Type B pancreatic cell (in vitro differentiated cells): ENCODE data around the gene GKN2. TPM values are rescaled to one million over a fixed set of nuclear protein-coding genes. Genes with fewer than 3 reads are reported as not detected.

Source experiments
- DNase-seq: peaks from one replicate; pipeline ENCODE4 v3.0.0; 2021; ENCODE audit warnings: mixed read lengths; ENCODE audit not compliant: unreplicated experiment; ENCODE audit errors: extremely low spot score
- H3K27ac Mint-ChIP-seq: 2 replicates; pipeline ENCODE4 v1.8.0; 2021; ENCODE audit warnings: mild to moderate bottlenecking, mixed read lengths
- H3K27me3 Mint-ChIP-seq: 2 replicates; pipeline ENCODE4 v1.8.0; 2021; ENCODE audit warnings: mixed read lengths
- H3K36me3 Mint-ChIP-seq: 2 replicates; pipeline ENCODE4 v1.8.0; 2021; ENCODE audit warnings: mixed read lengths
- H3K4me1 Mint-ChIP-seq: one replicate; pipeline ENCODE4 v1.8.0; 2021; ENCODE audit warnings: mixed read lengths; ENCODE audit not compliant: unreplicated experiment
- H3K4me3 Mint-ChIP-seq: 2 replicates; pipeline ENCODE4 v1.8.0; 2021; ENCODE audit warnings: mild to moderate bottlenecking, mixed read lengths
- H3K9me3 Mint-ChIP-seq: 2 replicates; pipeline ENCODE4 v1.8.0; 2021; ENCODE audit warnings: mixed read lengths
- total RNA-seq: library from RNA; stranded (reverse); gene quantifications from 2 replicates; pipeline ENCODE4 v1.2.1, GENCODE V29; 2021; ENCODE audit warnings: low replicate concordance
- TF ChIP-seq, protein P1 (sequence below): fragments of 200-600 bp; sonication (generic); conservative IDR thresholded peaks from 2 replicates; pipeline ENCODE4 v1.5.0; 2021; ENCODE audit warnings: antibody characterized with exemption, mild to moderate bottlenecking

The GKN2 gene
- total RNA-seq, 1 donor from 2014 or later: 0.92 TPM

GRCh38 chr2:68943581-68944568 is 8.8 kb downstream of the GKN2 start:
- Mint-ChIP-seq H3K4me3 (no peak overlapping the region), H3K27ac (peak overlapping the region; percentile 14), H3K4me1 (peaks cover 5% of the 10 kb centered on the region), H3K9me3 (no peaks in the 10 kb centered on the region), H3K36me3 (peaks cover 4% of the 10 kb centered on the region), H3K27me3 (peaks cover 26% of the 10 kb centered on the region)
- TF ChIP-seq, protein P1, sequence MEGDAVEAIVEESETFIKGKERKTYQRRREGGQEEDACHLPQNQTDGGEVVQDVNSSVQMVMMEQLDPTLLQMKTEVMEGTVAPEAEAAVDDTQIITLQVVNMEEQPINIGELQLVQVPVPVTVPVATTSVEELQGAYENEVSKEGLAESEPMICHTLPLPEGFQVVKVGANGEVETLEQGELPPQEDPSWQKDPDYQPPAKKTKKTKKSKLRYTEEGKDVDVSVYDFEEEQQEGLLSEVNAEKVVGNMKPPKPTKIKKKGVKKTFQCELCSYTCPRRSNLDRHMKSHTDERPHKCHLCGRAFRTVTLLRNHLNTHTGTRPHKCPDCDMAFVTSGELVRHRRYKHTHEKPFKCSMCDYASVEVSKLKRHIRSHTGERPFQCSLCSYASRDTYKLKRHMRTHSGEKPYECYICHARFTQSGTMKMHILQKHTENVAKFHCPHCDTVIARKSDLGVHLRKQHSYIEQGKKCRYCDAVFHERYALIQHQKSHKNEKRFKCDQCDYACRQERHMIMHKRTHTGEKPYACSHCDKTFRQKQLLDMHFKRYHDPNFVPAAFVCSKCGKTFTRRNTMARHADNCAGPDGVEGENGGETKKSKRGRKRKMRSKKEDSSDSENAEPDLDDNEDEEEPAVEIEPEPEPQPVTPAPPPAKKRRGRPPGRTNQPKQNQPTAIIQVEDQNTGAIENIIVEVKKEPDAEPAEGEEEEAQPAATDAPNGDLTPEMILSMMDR: peak; percentile 92
- no peak for DNase-seq

DNA sequence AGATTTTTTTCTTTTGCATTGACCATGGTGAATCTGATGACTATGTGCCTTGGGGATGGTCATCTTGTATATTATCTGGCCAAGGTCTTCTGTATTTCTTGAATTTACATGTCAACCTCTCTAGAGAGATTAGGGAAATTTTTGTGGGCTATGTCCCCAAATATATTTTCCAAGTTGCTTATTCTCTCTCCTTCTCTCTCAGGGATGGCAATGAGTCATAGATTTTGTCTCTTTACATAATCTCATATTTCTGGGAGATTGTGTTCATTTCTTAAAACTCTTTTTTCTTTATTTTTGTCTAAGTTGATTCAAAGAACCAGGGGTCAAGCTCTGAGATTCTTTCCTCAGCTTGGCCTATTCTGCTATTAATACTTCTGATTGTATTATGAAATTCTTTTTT is 9.9 kb downstream of the GKN2 start:
- Mint-ChIP-seq H3K27ac (no peak overlapping the region), H3K9me3 (no peaks in the 10 kb centered on the region), H3K4me3 (no peak overlapping the region), H3K27me3 (peaks cover 30% of the 10 kb centered on the region), H3K4me1 (peaks cover 5% of the 10 kb centered on the region), H3K36me3 (peaks cover 4% of the 10 kb centered on the region)
- DNase-seq: no peak
- TF ChIP-seq, protein P1: no peak

DNA sequence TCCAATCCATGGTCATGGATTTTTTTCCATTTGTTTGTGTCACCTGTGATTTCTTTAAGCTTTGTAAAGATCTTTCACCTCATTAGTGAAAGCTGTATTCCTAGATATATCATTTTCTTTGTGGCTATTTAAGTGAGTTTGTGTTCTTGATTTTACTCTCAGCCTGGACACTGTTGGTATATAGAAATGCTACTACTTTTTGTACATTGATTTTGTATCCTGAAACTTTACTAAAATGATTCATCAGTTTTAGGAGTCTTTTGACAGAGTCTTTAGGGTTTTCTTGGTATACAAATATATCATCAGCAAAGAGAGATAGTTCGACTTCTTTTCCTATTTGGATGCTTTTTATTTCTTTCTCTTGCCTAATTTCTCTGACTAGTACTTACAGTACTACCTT is 12.3 kb downstream of the GKN2 start:
- DNase-seq: no peak
- Mint-ChIP-seq H3K27me3 (peaks cover 28% of the 10 kb centered on the region), H3K4me1 (peaks cover 5% of the 10 kb centered on the region), H3K27ac (no peak overlapping the region), H3K36me3 (no peaks in the 10 kb centered on the region), H3K4me3 (no peak overlapping the region), H3K9me3 (no peaks in the 10 kb centered on the region)
- TF ChIP-seq, protein P1: no peak

DNA sequence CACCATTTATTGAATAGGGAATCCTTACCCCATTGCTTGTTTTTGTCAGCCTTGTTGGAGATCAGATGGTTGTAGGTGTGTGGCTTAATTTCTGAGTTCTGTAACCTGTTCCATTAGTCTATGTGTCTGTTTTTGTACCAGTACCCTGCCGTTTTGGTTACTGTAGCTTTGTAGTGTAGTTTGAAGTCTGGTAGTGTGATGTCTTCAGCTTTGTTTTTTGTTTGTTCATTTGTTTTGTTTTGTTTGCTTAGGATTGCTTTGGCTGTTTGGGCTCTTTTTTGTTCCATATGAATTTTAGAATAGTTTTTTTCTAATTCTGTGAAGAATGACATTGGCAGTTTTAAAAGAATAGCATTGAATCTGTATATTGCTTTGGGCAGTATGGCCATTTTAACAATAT is 12.7 kb downstream of the GKN2 start:
- TF ChIP-seq, protein P1: no peak
- Mint-ChIP-seq H3K4me3 (no peak overlapping the region), H3K36me3 (no peaks in the 10 kb centered on the region), H3K27ac (no peak overlapping the region), H3K9me3 (no peaks in the 10 kb centered on the region), H3K4me1 (peaks cover 5% of the 10 kb centered on the region), H3K27me3 (peaks cover 28% of the 10 kb centered on the region)
- DNase-seq: no peak

DNA sequence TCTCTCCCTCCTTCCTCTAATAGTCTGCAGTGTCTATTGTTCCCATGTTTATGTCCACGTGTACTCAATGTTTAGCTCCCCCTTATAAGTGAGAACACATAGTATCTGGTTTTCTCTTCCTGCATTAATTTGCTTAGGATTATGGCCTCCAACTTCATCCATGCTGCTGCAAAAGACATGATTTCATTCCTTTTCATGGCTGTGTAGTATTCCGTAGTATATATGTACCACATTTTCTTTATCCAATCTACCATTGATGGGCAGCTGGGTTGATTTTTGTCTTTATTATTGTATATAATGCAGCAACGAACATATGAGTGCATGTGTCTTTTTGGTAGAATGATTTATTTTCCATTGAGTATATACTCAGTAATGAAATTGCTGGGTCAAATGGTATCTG is 13.8 kb downstream of the GKN2 start:
- DNase-seq: no peak
- Mint-ChIP-seq H3K4me1 (peaks cover 5% of the 10 kb centered on the region), H3K9me3 (no peaks in the 10 kb centered on the region), H3K36me3 (no peaks in the 10 kb centered on the region), H3K27me3 (peaks cover 28% of the 10 kb centered on the region), H3K4me3 (no peak overlapping the region), H3K27ac (no peak overlapping the region)
- TF ChIP-seq, protein P1: no peak
